ENCODE data around the gene ITGBL1.

DNA sequence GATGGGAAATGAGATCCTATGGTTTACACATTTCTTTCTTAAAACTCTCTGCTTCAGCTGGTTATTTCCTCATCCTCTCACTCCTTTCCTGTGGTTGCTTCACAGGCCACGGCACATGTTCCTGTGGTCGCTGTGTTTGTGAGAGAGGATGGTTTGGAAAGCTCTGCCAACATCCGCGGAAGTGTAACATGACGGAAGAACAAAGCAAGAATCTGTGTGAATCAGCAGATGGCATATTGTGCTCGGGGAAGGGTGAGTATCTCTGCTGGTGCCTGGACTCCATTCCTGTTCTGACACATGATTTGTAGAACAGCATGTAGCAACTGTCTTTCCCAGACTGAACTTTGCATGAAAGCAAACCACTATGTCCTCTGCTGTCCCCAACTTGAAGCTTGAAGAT lies 254.2 kb downstream of the ITGBL1 start:
- no peak for TF ChIP-seq YY1 (tag by site-specific recombination; IDR thresholded peaks at IDR 0.05)
- TF ChIP-seq, protein P1, sequence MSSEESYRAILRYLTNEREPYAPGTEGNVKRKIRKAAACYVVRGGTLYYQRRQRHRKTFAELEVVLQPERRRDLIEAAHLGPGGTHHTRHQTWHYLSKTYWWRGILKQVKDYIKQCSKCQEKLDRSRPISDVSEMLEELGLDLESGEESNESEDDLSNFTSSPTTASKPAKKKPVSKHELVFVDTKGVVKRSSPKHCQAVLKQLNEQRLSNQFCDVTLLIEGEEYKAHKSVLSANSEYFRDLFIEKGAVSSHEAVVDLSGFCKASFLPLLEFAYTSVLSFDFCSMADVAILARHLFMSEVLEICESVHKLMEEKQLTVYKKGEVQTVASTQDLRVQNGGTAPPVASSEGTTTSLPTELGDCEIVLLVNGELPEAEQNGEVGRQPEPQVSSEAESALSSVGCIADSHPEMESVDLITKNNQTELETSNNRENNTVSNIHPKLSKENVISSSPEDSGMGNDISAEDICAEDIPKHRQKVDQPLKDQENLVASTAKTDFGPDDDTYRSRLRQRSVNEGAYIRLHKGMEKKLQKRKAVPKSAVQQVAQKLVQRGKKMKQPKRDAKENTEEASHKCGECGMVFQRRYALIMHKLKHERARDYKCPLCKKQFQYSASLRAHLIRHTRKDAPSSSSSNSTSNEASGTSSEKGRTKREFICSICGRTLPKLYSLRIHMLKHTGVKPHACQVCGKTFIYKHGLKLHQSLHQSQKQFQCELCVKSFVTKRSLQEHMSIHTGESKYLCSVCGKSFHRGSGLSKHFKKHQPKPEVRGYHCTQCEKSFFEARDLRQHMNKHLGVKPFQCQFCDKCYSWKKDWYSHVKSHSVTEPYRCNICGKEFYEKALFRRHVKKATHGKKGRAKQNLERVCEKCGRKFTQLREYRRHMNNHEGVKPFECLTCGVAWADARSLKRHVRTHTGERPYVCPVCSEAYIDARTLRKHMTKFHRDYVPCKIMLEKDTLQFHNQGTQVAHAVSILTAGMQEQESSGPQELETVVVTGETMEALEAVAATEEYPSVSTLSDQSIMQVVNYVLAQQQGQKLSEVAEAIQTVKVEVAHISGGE (tag by site-specific recombination; conservative IDR thresholded peaks at IDR 0.05; ENCODE audit: low read depth), result no peak
- TF ChIP-seq, protein P2, sequence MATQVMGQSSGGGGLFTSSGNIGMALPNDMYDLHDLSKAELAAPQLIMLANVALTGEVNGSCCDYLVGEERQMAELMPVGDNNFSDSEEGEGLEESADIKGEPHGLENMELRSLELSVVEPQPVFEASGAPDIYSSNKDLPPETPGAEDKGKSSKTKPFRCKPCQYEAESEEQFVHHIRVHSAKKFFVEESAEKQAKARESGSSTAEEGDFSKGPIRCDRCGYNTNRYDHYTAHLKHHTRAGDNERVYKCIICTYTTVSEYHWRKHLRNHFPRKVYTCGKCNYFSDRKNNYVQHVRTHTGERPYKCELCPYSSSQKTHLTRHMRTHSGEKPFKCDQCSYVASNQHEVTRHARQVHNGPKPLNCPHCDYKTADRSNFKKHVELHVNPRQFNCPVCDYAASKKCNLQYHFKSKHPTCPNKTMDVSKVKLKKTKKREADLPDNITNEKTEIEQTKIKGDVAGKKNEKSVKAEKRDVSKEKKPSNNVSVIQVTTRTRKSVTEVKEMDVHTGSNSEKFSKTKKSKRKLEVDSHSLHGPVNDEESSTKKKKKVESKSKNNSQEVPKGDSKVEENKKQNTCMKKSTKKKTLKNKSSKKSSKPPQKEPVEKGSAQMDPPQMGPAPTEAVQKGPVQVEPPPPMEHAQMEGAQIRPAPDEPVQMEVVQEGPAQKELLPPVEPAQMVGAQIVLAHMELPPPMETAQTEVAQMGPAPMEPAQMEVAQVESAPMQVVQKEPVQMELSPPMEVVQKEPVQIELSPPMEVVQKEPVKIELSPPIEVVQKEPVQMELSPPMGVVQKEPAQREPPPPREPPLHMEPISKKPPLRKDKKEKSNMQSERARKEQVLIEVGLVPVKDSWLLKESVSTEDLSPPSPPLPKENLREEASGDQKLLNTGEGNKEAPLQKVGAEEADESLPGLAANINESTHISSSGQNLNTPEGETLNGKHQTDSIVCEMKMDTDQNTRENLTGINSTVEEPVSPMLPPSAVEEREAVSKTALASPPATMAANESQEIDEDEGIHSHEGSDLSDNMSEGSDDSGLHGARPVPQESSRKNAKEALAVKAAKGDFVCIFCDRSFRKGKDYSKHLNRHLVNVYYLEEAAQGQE (tag by site-specific recombination; IDR thresholded peaks at IDR 0.05), result no peak
- TF ChIP-seq, protein P3, sequence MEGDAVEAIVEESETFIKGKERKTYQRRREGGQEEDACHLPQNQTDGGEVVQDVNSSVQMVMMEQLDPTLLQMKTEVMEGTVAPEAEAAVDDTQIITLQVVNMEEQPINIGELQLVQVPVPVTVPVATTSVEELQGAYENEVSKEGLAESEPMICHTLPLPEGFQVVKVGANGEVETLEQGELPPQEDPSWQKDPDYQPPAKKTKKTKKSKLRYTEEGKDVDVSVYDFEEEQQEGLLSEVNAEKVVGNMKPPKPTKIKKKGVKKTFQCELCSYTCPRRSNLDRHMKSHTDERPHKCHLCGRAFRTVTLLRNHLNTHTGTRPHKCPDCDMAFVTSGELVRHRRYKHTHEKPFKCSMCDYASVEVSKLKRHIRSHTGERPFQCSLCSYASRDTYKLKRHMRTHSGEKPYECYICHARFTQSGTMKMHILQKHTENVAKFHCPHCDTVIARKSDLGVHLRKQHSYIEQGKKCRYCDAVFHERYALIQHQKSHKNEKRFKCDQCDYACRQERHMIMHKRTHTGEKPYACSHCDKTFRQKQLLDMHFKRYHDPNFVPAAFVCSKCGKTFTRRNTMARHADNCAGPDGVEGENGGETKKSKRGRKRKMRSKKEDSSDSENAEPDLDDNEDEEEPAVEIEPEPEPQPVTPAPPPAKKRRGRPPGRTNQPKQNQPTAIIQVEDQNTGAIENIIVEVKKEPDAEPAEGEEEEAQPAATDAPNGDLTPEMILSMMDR (tag by site-specific recombination; IDR thresholded peaks at IDR 0.05), result no peak

All from HEK293 (cell line).